ENCODE results near the gene HOXA3. TPM values are rescaled to one million over a fixed set of nuclear protein-coding genes. Genes with fewer than 3 reads are reported as not detected.

The HOXA3 gene
- total RNA-seq, 1 experiment from 2014 or later = 9.2 TPM

DNA sequence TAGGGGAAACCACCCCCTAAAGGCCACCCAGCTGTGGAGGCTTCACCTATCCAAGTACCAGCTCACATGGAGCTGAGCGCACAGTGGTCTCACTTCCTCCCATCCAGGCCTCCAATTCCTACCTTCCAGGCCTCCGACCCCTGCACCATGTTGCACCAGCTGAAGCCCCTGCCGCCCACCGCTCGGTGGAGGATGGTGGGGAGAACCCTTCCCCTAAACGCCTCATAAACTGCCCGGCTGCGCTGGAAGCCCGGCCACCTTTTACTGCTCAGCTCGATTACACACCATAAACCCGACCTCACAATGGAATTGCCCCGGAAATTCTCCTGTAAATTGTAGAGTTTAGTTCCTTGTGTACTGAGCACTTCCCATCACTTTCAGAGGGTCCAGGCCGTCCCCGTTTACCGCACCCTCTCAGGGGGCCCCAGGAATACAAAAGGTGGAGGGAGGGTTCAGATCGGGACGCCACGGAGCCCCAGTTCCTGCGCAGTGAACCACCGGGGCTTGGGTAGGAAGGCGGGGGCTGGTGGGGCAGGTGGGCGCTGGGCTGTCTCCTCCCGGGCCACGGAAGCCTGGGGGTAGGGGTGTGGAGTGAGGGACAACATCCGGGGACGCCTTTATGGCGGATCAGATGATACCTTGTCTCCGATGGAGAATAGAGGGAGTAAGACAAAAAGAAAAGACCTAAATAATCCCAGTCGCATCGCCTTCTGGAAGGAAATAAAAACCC is 5.5 kb upstream of the HOXA3 start:
- TF ChIP-seq, protein P1, sequence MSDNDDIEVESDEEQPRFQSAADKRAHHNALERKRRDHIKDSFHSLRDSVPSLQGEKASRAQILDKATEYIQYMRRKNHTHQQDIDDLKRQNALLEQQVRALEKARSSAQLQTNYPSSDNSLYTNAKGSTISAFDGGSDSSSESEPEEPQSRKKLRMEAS (IDR thresholded peaks at IDR 0.05) = no peak
- Histone ChIP-seq H3K4me2 (ENCODE audit: low read length) (no peak overlapping the region), H3K4me3 (replicated peaks in 1 of 2; ENCODE audit: low read depth in 1 of 2, low read length in 2 of 2) (no peak overlapping the region), H3K4me1 (ENCODE audit: control insufficient read depth in 1 of 2, insufficient read depth in 2 of 2, low read length in 2 of 2) (peaks cover 19 to 54% of the 10 kb centered on the region in 2 experiments), H3K9ac (ENCODE audit: low read length) (no peak overlapping the region), H3K27me3 (ENCODE audit: insufficient read depth, low read length) (no peaks in the 10 kb centered on the region), H3K79me2 (ENCODE audit: insufficient read depth, low read length) (peaks cover 25% of the 10 kb centered on the region), H3K27ac (ENCODE audit: low read depth, low read length) (no peak overlapping the region), H4K20me1 (ENCODE audit: insufficient read depth) (no peaks in the 10 kb centered on the region), H2AFZ (ENCODE audit: low read depth, low read length, poor library complexity, severe bottlenecking) (no peak overlapping the region), H3K36me3 (ENCODE audit: control insufficient read depth in 1 of 2, insufficient read depth in 2 of 2, low read length in 2 of 2) (no peaks in the 10 kb centered on the region; a peak in 1 of 4 replicates), H3K9me2 (ENCODE audit: insufficient read depth) (no peaks in the 10 kb centered on the region), H3K9me3 (ENCODE audit: control insufficient read depth in 1 of 2, insufficient read depth in 1 of 2, low read depth in 1 of 2, low read length in 2 of 2) (no peaks in the 10 kb centered on the region)
- ChIA-PET RAD21 (ENCODE audit: low non-redundant PET in 1 of 2, low total read pairs in 2 of 2, uncharacterized antibody in 2 of 2, unreplicated experiment in 2 of 2) (no interaction called here), CTCF (interaction anchor here (1.8 kb wide), 1 partner anchor 475 kb away, joined by 12 read pairs; no protein-coding TSS in a partner anchor), POLR2A (interaction anchor here (2.0 kb wide), 1 partner anchor 10 kb away, joined by 5 read pairs; no protein-coding TSS in a partner anchor)
- no TSS peak for BruUV-seq (replicated peaks)
- intact Hi-C loops (cut with micrococcal nuclease) = no loop called here
- no peak for ATAC-seq
- no peak for DNase-seq (ENCODE audit: low read depth, low spot score)

- peak overlapping the region; percentile 100 for H3K4me2 ChIP-seq (ENCODE audit: low read length)
Observed at GRCh38 chr7:27156916-27157701, 4.7 kb upstream of the HOXA3 start.

More at GRCh38 chr7:27156916-27157701, 4.7 kb upstream of the HOXA3 start:
- peaks cover 18% of the 10 kb centered on the region for H3K79me2 ChIP-seq (ENCODE audit: insufficient read depth, low read length)
- H3K36me3 ChIP-seq (ENCODE audit: control insufficient read depth in 1 of 2, insufficient read depth in 2 of 2, low read length in 2 of 2) = no peaks in the 10 kb centered on the region
- H3K9me3 ChIP-seq (ENCODE audit: control insufficient read depth in 1 of 2, insufficient read depth in 1 of 2, low read depth in 1 of 2, low read length in 2 of 2) = no peaks in the 10 kb centered on the region
- peak overlapping the region; percentile 94 for H3K9ac ChIP-seq (ENCODE audit: low read length)
- ATAC-seq (peak; percentile 3; the same call in 1 of the 2 replicates), DNase-seq (ENCODE audit: low read depth, low spot score) (no peak)
- no peaks in the 10 kb centered on the region for H3K27me3 ChIP-seq (ENCODE audit: insufficient read depth, low read length)
- H2AFZ ChIP-seq (ENCODE audit: low read depth, low read length, poor library complexity, severe bottlenecking) = no peak overlapping the region
- ChIA-PET CTCF (interaction anchor here (1.0 to 2.0 kb wide), 3 partner anchors 9 to 1265 kb away, joined by 3 to 12 read pairs (median 4); no protein-coding TSS in a partner anchor), RAD21 (ENCODE audit: low non-redundant PET in 1 of 2, low total read pairs in 2 of 2, uncharacterized antibody in 2 of 2, unreplicated experiment in 2 of 2) (interaction anchor here in 1 of 2 experiments (0.5 kb wide), 1 partner anchor 146 kb away, joined by 4 read pairs; no protein-coding TSS in a partner anchor), POLR2A (interaction anchor here (0.7 to 2.0 kb wide), 2 partner anchors 11 to 938 kb away, joined by 3 to 5 read pairs; no protein-coding TSS in a partner anchor)
- no peaks in the 10 kb centered on the region for H4K20me1 ChIP-seq (ENCODE audit: insufficient read depth)
- H3K9me2 ChIP-seq (ENCODE audit: insufficient read depth) = no peaks in the 10 kb centered on the region
- TF ChIP-seq FOSL1 (IDR thresholded peaks at IDR 0.05; ENCODE audit: low read depth) (no peak), SIN3A (IDR thresholded peaks at IDR 0.05; ENCODE audit: low read depth) (no peak), ELF1 (IDR thresholded peaks at IDR 0.05; ENCODE audit: borderline replicate concordance, low read depth) (no peak), ATF3 (IDR thresholded peaks at IDR 0.05) (no peak)
- TF ChIP-seq, protein P1 (IDR thresholded peaks at IDR 0.05) = no peak
- intact Hi-C loops (cut with micrococcal nuclease) = no loop called here
- H3K4me1 ChIP-seq (ENCODE audit: control insufficient read depth in 1 of 2, insufficient read depth in 2 of 2, low read length in 2 of 2) = peaks cover 16 to 54% of the 10 kb centered on the region in 2 experiments
- peak overlapping the region; percentile 70 to 88 for H3K4me3 ChIP-seq (replicated peaks in 1 of 2; ENCODE audit: low read depth in 1 of 2, low read length in 2 of 2)
- H3K27ac ChIP-seq (ENCODE audit: low read depth, low read length) = no peak overlapping the region; the same call in 1 of the 2 replicates
- no TSS peak for BruUV-seq (replicated peaks)

Measured in HCT116 (cell line).